Measurements from ENCODE around the gene TAF1A. TPM values are rescaled to one million over a fixed set of nuclear protein-coding genes. Genes with fewer than 3 reads are reported as not detected.

Gene TAF1A
- total and polyA plus RNA-seq, 2 of the 8 experiments (the other 6 are each of a cell fraction or from before 2014, with no cell fraction given) = 3.3 to 16.7 TPM

GRCh38 chr1:222601257-222601656, 11.5 kb upstream of the TAF1A start:
- no peak overlapping the region for H3K23ac ChIP-seq (ENCODE audit: insufficient read length)
- no peak overlapping the region for H3K4me3 ChIP-seq (ENCODE audit: extremely low read depth in 1 of 4, insufficient read depth in 2 of 4, low read depth in 3 of 4, low read length in 4 of 4)
- H2BK12ac ChIP-seq (ENCODE audit: low read depth, low read length) = no peak overlapping the region
- no peaks in the 10 kb centered on the region for H3K4me1 ChIP-seq (replicated peaks in 1 of 4; ENCODE audit: control insufficient read depth in 3 of 4, insufficient read depth in 4 of 4, low read length in 3 of 4)
- no peaks in the 10 kb centered on the region for H3K36me3 ChIP-seq (ENCODE audit: control insufficient read depth in 2 of 4, insufficient read depth in 4 of 4, low read length in 3 of 4)
- no peak overlapping the region for H2BK20ac ChIP-seq (ENCODE audit: low read length)
- CTCF ChIA-PET (ENCODE audit: partially characterized antibody) = no interaction called here
- 85% methylated on average over 3 of the region's 3 CpGs; no CpG with 5 or more reads in 1 of the 2 experiments for WGBS, 2 experiments (ENCODE audit: extremely low coverage in 1 of 2, insufficient coverage in 1 of 2, insufficient read length in 1 of 2, insufficient replicate concordance in 2 of 2, low coverage in 1 of 2, low lambda C conversion rate in 2 of 2, missing lambda C conversion rate in 1 of 2)
- H3K27ac ChIP-seq (ENCODE audit: low read depth, low read length) = no peak overlapping the region
- no peaks in the 10 kb centered on the region for H4K20me1 ChIP-seq (replicated peaks in 1 of 2; ENCODE audit: control insufficient read depth in 1 of 2, insufficient read depth in 2 of 2, low read length in 2 of 2)
- H2BK5ac ChIP-seq (ENCODE audit: low read depth, low read length) = no peak overlapping the region
- 0 out of 2 replicates have a peak overlapping the region, but pooled peaks have one; percentile 13 for H2AFZ ChIP-seq (ENCODE audit: low read length)
- H3K79me2 ChIP-seq (ENCODE audit: control insufficient read depth in 1 of 2, insufficient read depth in 2 of 2, low read length in 2 of 2) = no peaks in the 10 kb centered on the region
- no peak overlapping the region for H3K4me2 ChIP-seq (ENCODE audit: insufficient read depth in 1 of 2, low read depth in 2 of 2, low read length in 2 of 2)
- H3K9me3 ChIP-seq (ENCODE audit: insufficient read depth in 2 of 2, low read depth in 1 of 2, low read length in 1 of 2) = no peaks in the 10 kb centered on the region
- H3K27me3 ChIP-seq (replicated peaks in 1 of 4; ENCODE audit: control insufficient read depth in 3 of 4, extremely low read depth in 1 of 4, insufficient read depth in 3 of 4, low read length in 3 of 4) = no peaks in the 10 kb centered on the region
- no peak overlapping the region for H4K8ac ChIP-seq (ENCODE audit: extremely low read depth, insufficient read depth, low read length)
- no peak overlapping the region for H3K18ac ChIP-seq (ENCODE audit: extremely low read depth, low read length)
- no peak overlapping the region for H2BK120ac ChIP-seq (replicated peaks; ENCODE audit: low read depth, low read length)
- FAIRE-seq (no peak), DNase-seq (ENCODE audit: low read depth in 1 of 2, low spot score in 2 of 2) (no peak)
- POLR2A ChIA-PET (ENCODE audit: partially characterized antibody) = no interaction called here
- H2AK5ac ChIP-seq (ENCODE audit: low read depth, low read length) = no peak overlapping the region
- H4K91ac ChIP-seq (replicated peaks; ENCODE audit: insufficient read length, low read length) = no peak overlapping the region
- H3K79me1 ChIP-seq (ENCODE audit: low read depth, low read length) = no peaks in the 10 kb centered on the region
- H4K5ac ChIP-seq (ENCODE audit: insufficient read length, low read depth, low read length) = no peak overlapping the region
- H3K4ac ChIP-seq (replicated peaks; ENCODE audit: insufficient read length, low read depth, low read length) = no peak overlapping the region
- H3K9ac ChIP-seq (replicated peaks in 1 of 4; ENCODE audit: extremely low read depth in 1 of 4, low read depth in 3 of 4, low read length in 3 of 4) = no peak overlapping the region
- no peaks in the 10 kb centered on the region for H3K23me2 ChIP-seq (ENCODE audit: low read depth, low read length)
- H2BK15ac ChIP-seq (ENCODE audit: low read length) = no peak overlapping the region
- no peak overlapping the region for H3K14ac ChIP-seq (ENCODE audit: insufficient read length)
- H3K56ac ChIP-seq (replicated peaks; ENCODE audit: insufficient read length, low read depth, low read length) = no peak overlapping the region
- TF ChIP-seq ATF2 (IDR thresholded peaks at IDR 0.05; ENCODE audit: low read length) (no peak), POU5F1 (IDR thresholded peaks at IDR 0.05; ENCODE audit: low read depth, low read length) (no peak), HDAC6 (IDR thresholded peaks at IDR 0.05; ENCODE audit: low read depth, low read length) (no peak), RXRA (IDR thresholded peaks at IDR 0.05; ENCODE audit: insufficient read depth, low read depth, low read length) (no peak), EGR1 (IDR thresholded peaks at IDR 0.05; ENCODE audit: borderline replicate concordance, low read depth, low read length) (no peak), SIX5 (IDR thresholded peaks at IDR 0.05; ENCODE audit: low read depth, low read length) (no peak), TBP (IDR thresholded peaks at IDR 0.05; ENCODE audit: low read depth, low read length) (no peak), YY1 (IDR thresholded peaks at IDR 0.05; ENCODE audit: low read depth, low read length) (no peak), TCF12 (IDR thresholded peaks at IDR 0.05; ENCODE audit: low read depth, low read length) (no peak), CTBP2 (IDR thresholded peaks at IDR 0.05; ENCODE audit: borderline replicate concordance, insufficient read depth, insufficient read length, low read length) (no peak), CREB1 (IDR thresholded peaks at IDR 0.05) (no peak)
